SK-N-MC (cell line): ENCODE measurements around the gene SNRK.

Experiments
- DNase-seq: peaks from one replicate; pipeline ENCODE4 v3.0.0-alpha.2; 2011; ENCODE audit warnings: low read depth, low spot score
- H3K27ac ChIP-seq: fragments of 200-600 bp; sonication (generic); 2 replicates; pipeline ENCODE4 v1.5.1; 2016; ENCODE audit warnings: mixed run types
- H3K36me3 ChIP-seq: fragments of 200-600 bp; sonication (generic); 2 replicates; pipeline ENCODE4 v1.6.1; 2017; ENCODE audit warnings: antibody characterized with exemption, low read length, mixed read lengths; ENCODE audit not compliant: insufficient read depth
- H3K4me3 ChIP-seq: fragments of 200-600 bp; sonication (generic); 2 replicates; pipeline ENCODE4 v1.5.1; 2016
- H3K9ac ChIP-seq: fragments of 200-600 bp; sonication (generic); 2 replicates; pipeline ENCODE4 v1.8.0; 2017; ENCODE audit warnings: mixed run types, mixed read lengths; ENCODE audit not compliant: insufficient read length
- H3K9me3 ChIP-seq: fragments of 200-600 bp; sonication (generic); 2 replicates; pipeline ENCODE4 v1.6.1; 2017; ENCODE audit warnings: low read depth, mild to moderate bottlenecking, antibody characterized with exemption, low read length, moderate library complexity, mixed read lengths
- EZH2 ChIP-seq: fragments of 200-600 bp; sonication (generic); IDR thresholded peaks from one replicate; pipeline ENCODE4 v1.6.1; 2017; ENCODE audit warnings: antibody characterized with exemption
- FOXP2 ChIP-seq: optimal IDR thresholded peaks from 2 replicates; pipeline ENCODE3; 2011; ENCODE audit warnings: mild to moderate bottlenecking, moderate library complexity; ENCODE audit not compliant: insufficient read depth; ENCODE audit errors: extremely low read length, control extremely low read depth
- POLR2AphosphoS5 ChIP-seq: IDR thresholded peaks from 2 replicates; pipeline ENCODE4 v1.6.1; 2012; ENCODE audit warnings: mild to moderate bottlenecking, low read depth, low read length, borderline replicate concordance

SNRK gene

DNA sequence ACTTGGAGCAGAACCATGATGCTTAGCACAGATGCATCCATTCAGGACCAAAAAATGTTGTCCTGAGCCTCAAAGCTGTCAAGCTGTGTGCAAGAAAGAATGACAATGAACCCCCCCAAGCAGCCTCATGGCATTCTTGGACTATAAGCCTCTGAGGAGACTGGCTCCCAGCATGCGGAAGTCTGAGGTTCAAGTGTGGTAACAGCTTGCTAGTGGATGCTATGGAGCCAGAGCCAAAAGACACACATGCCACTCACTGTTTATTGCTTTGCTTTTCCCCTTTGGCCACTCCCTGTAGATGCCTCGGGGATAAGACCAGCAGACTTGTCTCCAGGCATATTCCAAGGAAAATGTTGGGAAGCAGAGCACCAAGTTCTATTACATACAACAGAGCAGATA is 38.2 kb upstream of the SNRK start:
- H3K4me3 ChIP-seq, result no peak overlapping the region
- H3K27ac ChIP-seq, result no peak overlapping the region
- H3K9me3 ChIP-seq, result no peaks in the 10 kb centered on the region
- H3K9ac ChIP-seq, result no peak overlapping the region
- no peaks in the 10 kb centered on the region for H3K36me3 ChIP-seq
- DNase-seq, result no peak
- TF ChIP-seq FOXP2, result no peak
- no peak for TF ChIP-seq EZH2
- TF ChIP-seq POLR2AphosphoS5, result no peak

DNA sequence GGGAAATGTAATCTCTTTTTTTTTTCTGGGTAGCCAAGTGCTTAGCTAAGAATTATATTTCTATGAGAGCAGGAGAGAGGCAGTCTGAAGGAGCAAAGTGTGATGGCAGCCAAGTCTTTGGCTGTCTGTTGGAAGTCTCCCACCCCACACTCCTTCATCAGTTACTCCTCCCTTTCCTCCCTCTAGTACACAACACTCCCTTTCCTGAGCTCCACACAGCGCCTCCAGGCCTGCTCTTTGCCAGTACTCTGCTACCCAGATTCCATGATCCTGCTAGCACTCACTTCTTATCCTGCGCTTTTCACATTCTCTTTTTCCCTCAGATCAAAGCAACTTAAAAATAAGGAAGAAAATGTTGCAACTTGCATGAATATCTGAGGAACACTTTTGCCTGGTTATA is 37.4 kb upstream of the SNRK start:
- no peak overlapping the region for H3K4me3 ChIP-seq
- no peak for DNase-seq
- no peaks in the 10 kb centered on the region for H3K36me3 ChIP-seq
- no peaks in the 10 kb centered on the region for H3K9me3 ChIP-seq
- H3K9ac ChIP-seq, result no peak overlapping the region
- H3K27ac ChIP-seq, result no peak overlapping the region
- TF ChIP-seq POLR2AphosphoS5 (no peak), FOXP2 (no peak), EZH2 (no peak)

DNA sequence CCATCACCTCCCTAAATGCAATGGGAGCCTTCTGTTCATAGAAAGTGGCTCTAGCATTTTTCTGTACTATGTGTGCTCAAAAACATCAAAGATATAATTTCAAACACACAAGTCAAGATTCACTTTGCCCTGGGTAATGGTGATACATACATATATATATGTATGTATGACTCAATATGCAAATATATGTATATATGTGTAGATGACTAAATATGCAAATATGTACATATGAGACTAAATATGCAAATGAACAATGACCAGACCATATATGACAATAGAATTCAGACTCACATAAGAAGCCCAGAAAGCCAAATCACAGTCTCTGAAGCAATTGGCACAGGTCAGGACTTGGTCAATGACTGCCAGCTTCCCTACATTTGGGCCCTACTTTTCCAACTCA is 36.9 kb upstream of the SNRK start:
- no peak for TF ChIP-seq FOXP2
- TF ChIP-seq POLR2AphosphoS5, result no peak
- TF ChIP-seq EZH2, result no peak
- Histone ChIP-seq H3K4me3 (no peak overlapping the region), H3K9me3 (no peaks in the 10 kb centered on the region), H3K9ac (no peak overlapping the region), H3K36me3 (no peaks in the 10 kb centered on the region), H3K27ac (no peak overlapping the region)
- DNase-seq, result no peak

DNA sequence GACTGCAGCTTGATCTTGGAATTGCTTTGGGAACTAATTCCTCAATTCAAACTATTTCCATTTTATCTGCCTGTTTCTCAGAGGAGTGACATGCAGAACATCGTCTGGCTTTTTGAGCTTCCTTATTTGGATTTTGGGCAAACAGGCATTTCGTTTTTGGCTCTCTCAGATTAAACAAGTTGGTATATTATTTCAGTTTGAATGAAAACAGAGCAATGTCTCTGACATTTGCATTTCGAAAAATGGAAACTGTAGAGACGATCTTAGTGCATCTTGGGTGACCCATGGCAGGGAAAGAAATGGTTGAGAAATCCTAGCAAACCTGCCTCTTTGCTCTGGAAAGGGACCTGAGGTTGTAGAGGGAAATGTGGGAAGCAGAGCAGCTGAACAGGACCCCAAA is 33.0 kb upstream of the SNRK start:
- Histone ChIP-seq H3K9ac (no peak overlapping the region), H3K9me3 (no peaks in the 10 kb centered on the region), H3K27ac (no peak overlapping the region), H3K4me3 (no peak overlapping the region), H3K36me3 (no peaks in the 10 kb centered on the region)
- DNase-seq, result no peak
- no peak for TF ChIP-seq FOXP2
- TF ChIP-seq POLR2AphosphoS5, result no peak
- no peak for TF ChIP-seq EZH2

DNA sequence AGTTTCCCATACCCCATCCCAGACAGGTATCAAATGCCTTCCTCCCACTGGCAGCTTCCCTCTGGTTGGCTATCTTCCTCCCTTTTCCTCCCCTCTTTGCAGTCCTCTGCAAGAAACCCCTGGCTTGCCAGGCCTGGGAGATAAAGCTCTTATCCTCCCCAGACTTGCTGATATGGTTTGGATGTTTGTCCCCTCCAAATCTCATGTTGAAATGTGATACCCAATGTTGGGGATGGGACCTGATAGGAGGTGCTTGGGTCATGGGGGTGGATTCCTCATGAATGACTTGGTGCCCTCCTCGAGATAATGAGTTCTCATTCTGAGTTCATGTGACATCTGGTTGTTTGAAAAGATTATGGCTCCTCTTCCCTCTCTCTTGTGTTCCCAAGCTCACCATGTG is 32.2 kb upstream of the SNRK start:
- H3K36me3 ChIP-seq, result no peaks in the 10 kb centered on the region
- DNase-seq, result no peak
- H3K9me3 ChIP-seq, result no peaks in the 10 kb centered on the region
- no peak overlapping the region for H3K27ac ChIP-seq
- H3K4me3 ChIP-seq, result no peak overlapping the region
- H3K9ac ChIP-seq, result no peak overlapping the region
- TF ChIP-seq FOXP2 (no peak), EZH2 (no peak), POLR2AphosphoS5 (no peak)

DNA sequence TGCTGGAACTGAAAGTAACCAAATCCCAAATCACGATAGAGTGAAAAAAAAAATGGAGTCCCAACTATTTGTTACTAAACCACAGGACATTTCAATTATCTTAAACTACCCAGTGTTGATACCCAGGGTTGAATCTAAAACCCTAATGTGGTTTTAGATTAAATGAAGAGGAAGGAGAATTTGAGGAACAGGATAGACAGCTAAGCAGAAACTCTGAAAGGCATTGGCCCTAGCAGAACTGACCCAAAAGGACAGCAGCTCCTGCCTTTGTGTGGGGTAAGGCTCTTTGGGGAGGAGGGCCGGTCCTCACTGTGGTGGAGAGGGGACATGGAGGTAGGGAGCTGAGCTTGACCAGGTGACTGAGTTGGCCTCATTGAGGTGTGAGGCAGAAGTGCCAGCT is 30.7 kb upstream of the SNRK start:
- H3K4me3 ChIP-seq, result no peak overlapping the region
- H3K36me3 ChIP-seq, result no peaks in the 10 kb centered on the region
- no peak overlapping the region for H3K9ac ChIP-seq
- no peak overlapping the region for H3K27ac ChIP-seq
- no peaks in the 10 kb centered on the region for H3K9me3 ChIP-seq
- TF ChIP-seq POLR2AphosphoS5 (no peak), FOXP2 (no peak), EZH2 (no peak)
- no peak for DNase-seq

DNA sequence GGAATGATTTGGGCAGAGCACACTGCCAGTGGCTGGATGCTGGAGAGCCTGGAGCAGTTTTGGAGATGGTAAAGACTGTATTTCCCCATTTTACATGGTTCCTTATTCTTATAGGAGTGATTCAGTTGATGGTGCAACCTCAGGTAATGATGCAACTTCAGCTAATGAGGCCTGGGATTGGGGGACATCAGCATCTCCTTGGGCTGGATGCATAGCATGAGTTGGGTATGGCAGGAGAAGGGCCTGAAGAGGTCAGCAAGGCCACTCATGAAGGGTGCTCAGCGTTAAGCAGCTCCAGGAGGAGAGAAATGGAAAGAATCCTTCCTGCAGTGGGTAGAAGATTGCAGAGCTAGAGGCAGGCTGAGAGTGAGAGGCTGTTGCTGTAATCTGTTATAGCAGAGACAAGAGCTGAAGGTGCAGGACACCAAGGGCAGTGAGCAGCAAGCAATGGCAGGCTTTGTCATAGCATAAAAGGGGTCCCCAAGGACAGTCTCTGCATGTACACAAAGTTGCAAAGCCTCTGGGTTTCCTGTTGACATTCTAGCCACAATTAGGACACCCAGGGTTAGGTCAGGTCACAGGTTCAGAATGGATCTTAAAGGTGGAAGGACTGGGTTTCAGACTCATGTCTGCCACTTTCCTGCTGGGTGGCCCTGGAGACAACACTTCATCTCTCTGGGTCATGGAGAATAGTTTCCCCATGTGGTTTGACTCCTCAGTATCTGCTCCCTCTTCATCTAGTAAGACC is 29.5 kb upstream of the SNRK start:
- H3K9me3 ChIP-seq, result no peaks in the 10 kb centered on the region
- no peak for TF ChIP-seq EZH2
- no peak for TF ChIP-seq FOXP2
- TF ChIP-seq POLR2AphosphoS5, result no peak
- no peak for DNase-seq
- no peak overlapping the region for H3K9ac ChIP-seq
- H3K27ac ChIP-seq, result no peak overlapping the region
- no peak overlapping the region for H3K4me3 ChIP-seq
- H3K36me3 ChIP-seq, result no peaks in the 10 kb centered on the region

DNA sequence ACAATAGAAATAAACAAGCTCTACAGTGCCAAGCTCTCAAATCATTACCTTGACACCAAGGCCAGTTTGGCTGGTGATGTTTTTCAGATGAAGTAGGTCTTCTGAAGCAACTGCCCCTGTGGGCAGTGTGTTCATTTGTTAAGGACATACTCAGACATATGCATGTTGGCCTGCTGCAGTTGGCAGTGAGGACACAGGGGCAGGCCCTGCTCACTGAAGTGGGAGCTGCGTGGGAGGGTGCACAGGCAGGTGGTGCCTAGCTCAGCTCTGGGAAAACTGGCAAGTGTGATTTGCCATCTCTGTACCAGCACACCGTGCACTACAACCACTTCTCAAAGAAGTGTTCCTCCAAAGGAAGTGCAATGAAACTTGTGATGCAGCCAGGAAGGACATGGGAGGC is 28.5 kb upstream of the SNRK start:
- H3K4me3 ChIP-seq, result no peak overlapping the region
- no peaks in the 10 kb centered on the region for H3K36me3 ChIP-seq
- no peak overlapping the region for H3K9ac ChIP-seq
- no peaks in the 10 kb centered on the region for H3K9me3 ChIP-seq
- no peak for DNase-seq
- TF ChIP-seq FOXP2 (no peak), POLR2AphosphoS5 (no peak), EZH2 (no peak)
- no peak overlapping the region for H3K27ac ChIP-seq

DNA sequence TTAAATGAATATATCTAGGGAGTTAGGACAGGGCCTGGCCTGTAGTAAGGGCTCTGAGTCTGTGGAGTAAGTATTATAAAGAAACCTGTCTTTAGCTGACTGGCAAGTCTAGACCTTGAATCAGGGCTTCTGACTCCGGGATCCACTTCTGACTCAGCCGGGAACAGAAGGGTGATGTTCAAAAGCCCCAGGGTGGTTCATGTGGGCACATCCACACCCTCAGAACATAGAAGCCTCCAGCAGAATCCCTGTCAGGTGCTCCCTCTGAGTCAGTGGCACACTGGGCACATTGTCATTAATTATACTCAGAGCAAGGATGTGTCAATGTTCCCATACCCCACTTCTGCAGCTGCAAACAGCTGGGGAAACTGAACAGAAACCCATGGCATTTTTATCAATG is 26.7 kb upstream of the SNRK start:
- TF ChIP-seq FOXP2, result no peak
- TF ChIP-seq EZH2, result no peak
- TF ChIP-seq POLR2AphosphoS5, result no peak
- Histone ChIP-seq H3K36me3 (no peaks in the 10 kb centered on the region), H3K9ac (no peak overlapping the region), H3K27ac (no peak overlapping the region), H3K9me3 (no peaks in the 10 kb centered on the region), H3K4me3 (no peak overlapping the region)
- DNase-seq, result no peak
